ENCODE data around the gene PRRG3.

The PRRG3 gene

DNA sequence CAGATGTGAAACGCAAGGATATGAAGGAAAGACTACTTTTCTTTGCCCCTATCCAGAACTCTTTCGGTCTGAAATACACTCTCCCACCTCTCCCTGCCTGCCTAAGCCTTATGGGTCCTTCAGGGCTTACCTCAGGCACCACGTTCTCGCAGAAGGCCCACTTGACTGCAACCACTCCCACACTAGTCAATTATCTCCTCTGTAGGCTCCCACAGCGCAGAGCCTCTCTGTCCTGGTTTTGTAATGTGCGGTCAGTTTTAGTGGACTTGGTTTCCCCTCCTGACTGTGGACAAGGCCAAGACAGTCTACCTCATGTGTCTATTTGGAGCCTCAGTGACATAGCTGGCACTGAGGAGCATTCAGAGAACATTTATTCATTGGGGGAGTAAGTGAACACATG lies 50.4 kb downstream of the PRRG3 start:
- DNase-seq, result no peak

DNA sequence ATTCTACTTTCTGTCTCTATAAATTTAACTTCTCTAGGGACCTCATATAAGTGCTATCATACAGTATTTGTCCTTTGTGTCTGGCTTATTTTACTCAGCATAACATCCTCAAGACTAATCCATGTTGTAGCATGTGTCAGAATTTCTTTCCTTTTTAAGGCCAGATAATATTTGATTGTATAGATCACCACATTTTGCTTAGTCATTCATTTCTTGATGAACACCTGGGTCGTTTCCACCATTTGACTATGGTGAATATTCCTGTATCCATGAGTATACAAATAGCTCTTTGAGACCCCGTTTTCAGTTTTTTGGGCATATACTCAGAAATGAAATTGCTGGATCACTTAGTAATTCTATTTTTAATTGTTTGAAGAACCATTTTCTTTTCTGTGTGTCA lies 51.2 kb downstream of the PRRG3 start:
- no peak for DNase-seq

DNA sequence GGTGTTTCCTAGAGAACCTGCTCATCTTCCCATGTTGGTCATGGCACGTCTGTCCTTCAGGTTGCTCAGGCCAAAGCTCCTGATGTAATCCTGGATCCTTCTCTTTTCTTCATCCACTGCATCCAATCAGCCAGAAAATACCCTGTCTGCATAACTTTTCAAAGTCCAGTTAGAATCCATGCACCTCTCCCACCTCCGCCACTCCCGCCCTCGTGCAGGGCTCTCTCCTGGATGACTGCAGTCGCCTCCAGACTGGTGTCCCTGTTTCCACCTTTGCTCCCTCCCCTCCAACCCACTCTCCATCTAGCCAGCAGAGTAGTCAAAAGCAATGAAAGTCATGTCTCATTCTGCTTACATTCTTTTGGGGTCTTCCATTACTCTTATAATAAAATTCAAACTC lies 55.3 kb downstream of the PRRG3 start:
- DNase-seq, result no peak

- DNase-seq, result no peak
These were observed 57.6 kb downstream of the PRRG3 start for GRCh38 chrX:151752847-151753246.

DNA sequence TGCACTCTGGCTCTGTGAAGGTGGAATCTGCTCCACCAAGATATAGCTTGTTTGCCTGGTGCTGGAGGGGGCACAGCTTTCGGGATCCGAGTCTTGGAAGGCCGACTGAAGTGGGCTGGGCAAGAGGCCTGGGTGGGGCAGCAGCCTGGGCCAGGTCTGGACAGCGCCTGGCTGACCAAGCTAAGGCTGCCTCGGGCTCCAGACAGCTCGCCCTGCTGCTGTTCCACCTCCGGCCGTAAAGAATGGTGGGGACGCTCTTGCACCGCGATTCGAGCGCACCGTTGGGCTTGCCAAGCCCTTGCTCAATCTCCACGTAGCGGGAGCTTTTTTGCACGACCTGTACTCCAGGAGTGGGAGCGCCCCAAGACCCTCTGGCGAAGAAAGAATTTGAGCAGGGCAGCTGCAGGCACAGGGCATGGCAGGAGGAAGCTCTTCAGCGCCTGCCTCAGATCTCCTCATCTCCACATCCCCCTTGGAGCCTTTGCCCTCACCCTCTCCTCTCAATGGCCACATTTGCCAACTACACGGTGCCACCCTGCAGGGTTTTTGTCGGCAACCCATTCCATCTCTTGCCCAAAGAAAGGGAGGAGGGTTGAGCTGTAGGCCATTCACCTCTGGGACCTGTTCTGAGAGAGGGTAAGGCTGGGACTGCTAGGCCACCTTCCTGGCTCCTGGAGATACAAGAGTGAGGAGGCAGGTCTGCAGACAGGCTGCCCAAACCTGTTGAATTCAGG lies 58.2 kb downstream of the PRRG3 start:
- peak in 1 of 5 experiments; percentile 7 for DNase-seq

DNA sequence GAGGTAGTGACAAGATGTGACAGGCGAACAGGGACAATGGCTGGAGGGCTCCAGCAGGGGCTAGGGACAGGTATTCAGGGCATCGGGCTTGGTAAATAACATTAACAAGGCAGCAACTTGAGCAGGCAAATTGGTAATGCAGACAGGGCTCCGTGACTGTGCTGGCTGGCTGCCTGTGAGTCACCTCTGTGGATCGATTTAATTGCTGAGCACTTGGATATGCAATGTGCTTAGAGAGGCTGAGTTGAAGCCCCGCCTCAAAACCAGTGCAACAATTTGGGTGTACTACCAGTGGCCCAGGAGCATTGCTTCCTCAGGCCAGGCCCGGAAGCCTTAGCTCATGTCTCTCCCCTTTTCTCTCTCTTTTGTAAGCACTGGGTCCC lies 58.8 kb downstream of the PRRG3 start:
- no peak for DNase-seq

GRCh38 chrX:151754641-151755215 lies 59.5 kb downstream of the PRRG3 start:
- no peak for DNase-seq
